ENCODE data around the gene NFATC2. TPM values are rescaled to one million over a fixed set of nuclear protein-coding genes. Genes with fewer than 3 reads are reported as not detected.
A peak's percentile ranks its signal among the peaks of the same experiment; 100 is the strongest.
"Not testable (repeated sequence)": the region's sequence is repeated elsewhere in the genome, so short reads cannot be mapped to it uniquely, and the experiment has no call there.

NFATC2 gene
- total RNA-seq, 2 donors from 2014 or later: 29.4 to 41.1 TPM

DNA sequence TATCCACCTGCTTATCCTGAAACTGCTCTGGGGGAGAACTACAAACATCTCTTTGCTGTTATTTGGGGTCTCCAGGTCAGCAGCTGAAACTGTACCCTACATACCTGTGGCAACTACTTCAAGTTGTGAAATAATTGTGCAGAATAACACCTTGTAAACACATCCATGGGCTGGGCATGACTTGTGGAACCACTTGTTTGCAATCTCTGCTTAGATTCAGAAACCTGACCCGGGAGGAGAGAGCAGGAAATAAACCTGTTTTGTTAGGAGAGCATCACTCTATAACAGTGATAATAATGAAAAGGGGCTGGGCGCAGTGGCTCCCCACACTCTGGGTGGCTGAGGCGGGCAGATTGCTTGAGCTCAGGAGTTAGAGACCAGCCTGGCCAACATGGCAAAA, 183.1 kb downstream of the NFATC2 start:
- H3K4me1 Mint-ChIP-seq: no peaks in the 10 kb centered on the region

DNA sequence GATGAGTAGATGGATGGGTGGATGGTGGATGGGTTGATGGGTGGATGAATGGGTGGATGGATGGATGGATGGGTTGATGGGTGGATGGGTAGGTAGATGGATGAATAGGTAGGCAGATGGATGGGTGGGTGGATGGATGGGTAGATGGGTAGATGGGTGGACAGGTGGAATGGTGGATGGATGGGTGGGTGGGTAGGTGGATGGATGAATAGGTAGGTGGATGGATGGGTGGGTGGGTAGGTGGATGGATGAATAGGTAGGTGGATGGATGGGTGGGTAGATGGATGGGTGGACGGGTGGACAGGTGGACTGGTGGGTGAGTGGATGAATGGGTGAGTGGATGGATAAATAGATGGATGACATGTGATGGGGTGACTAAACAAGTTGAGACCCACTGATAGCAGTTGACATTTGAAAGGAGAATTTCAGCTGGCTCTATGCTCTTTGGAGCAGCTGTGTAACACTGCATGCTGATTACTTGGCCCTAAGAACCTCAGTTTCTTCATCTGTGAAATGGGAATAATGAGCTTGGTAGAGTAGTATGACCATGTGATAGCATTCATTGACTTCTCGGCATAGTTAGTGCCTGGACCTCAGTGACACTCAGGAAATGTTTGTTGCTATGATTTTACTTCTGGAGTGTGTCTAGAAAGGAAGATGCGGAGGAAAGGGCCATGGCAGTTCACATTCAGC, 184.3 kb downstream of the NFATC2 start:
- no peak overlapping the region for H3K4me3 Mint-ChIP-seq
- no peak overlapping the region for H3K27ac Mint-ChIP-seq
- peaks cover 8% of the 10 kb centered on the region for H3K9me3 Mint-ChIP-seq
- H3K36me3 Mint-ChIP-seq (ENCODE audit: low read depth): no peaks in the 10 kb centered on the region
- ATAC-seq (replicated peaks): no peak
- peaks cover 4% of the 10 kb centered on the region for H3K27me3 Mint-ChIP-seq
- no peaks in the 10 kb centered on the region for H3K4me1 Mint-ChIP-seq

More for the DNA sequence above, 183.1 kb downstream of the NFATC2 start:
- peaks cover 13% of the 10 kb centered on the region for H3K9me3 Mint-ChIP-seq
- H3K36me3 Mint-ChIP-seq (ENCODE audit: low read depth): no peaks in the 10 kb centered on the region
- no peak for ATAC-seq (replicated peaks)
- no peak overlapping the region for H3K4me3 Mint-ChIP-seq
- peaks cover 4% of the 10 kb centered on the region for H3K27me3 Mint-ChIP-seq
- H3K27ac Mint-ChIP-seq: no peak overlapping the region

DNA sequence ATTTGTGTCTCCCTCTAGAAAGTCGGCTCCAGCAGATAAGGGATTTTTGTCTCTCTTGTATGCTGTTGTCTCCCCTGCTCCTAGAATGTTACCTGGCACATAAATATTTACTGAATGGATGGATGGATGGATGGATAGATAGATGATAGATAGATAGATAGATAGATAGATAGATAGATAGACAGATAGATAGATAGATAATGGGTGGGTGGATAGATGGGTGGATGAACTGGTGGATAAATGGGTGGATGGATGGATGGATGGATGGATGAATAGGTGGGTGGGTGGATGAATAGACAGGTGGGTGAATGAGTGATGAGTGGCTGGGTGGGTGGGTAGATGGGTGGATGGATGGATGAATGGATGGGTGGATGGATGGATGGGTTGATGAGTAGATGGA, 185.0 kb downstream of the NFATC2 start:
- H3K27ac Mint-ChIP-seq: no peak overlapping the region
- ATAC-seq (replicated peaks): no peak
- peaks cover 5% of the 10 kb centered on the region for H3K9me3 Mint-ChIP-seq
- H3K36me3 Mint-ChIP-seq (ENCODE audit: low read depth): no peaks in the 10 kb centered on the region
- no peaks in the 10 kb centered on the region for H3K4me1 Mint-ChIP-seq
- H3K4me3 Mint-ChIP-seq: no peak overlapping the region
- peaks cover 4% of the 10 kb centered on the region for H3K27me3 Mint-ChIP-seq

DNA sequence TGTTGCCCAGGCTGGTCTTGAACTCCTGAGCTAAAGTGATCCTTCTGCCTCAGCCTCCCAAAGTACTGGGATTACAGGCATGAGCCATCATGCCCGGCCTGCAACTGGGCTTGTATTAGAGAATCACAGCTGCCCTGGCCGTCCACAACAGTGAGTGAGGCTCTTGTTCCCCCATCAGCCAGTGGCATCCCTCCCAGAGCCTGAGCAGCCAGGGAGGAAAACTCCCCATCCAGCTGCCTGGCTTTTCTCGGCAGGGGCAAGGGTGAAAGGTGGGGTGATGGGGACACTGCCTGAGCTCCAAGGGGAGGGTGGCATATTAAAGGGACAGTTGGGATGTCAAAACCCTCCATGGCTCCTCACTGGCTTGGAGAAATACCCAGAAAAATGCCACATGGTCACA, 185.6 kb downstream of the NFATC2 start:
- H3K36me3 Mint-ChIP-seq (ENCODE audit: low read depth): no peaks in the 10 kb centered on the region
- H3K9me3 Mint-ChIP-seq: peaks cover 5% of the 10 kb centered on the region
- ATAC-seq (replicated peaks): no peak
- H3K4me3 Mint-ChIP-seq: no peak overlapping the region
- H3K27me3 Mint-ChIP-seq: peaks cover 4% of the 10 kb centered on the region
- no peaks in the 10 kb centered on the region for H3K4me1 Mint-ChIP-seq
- no peak overlapping the region for H3K27ac Mint-ChIP-seq

DNA sequence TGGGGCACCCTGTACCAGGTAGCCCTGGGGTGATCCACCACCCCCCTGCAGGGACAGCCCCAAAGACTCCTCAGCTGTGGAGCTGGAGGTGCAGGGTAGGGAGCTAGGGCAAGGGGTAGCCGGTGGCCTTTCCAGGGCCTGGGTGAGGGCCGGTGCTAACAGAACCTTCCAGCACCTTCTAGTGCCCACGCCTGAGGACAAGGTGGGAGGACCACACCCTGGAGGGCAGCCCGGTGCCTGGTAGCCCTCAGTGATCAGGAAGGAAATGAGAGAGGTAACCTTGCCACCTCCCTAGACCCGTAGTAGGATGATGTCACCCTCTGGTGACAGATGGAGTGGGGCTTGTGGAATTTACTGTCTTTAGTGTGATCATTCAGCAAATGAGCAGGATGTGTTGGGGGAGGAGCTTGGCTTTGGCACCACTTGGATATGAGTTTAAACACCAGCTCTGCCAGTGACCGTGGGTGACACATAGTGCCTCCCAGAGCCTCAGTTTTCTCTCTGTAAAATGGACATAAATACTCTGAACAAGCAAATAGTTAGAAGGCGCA, 187.7 kb downstream of the NFATC2 start:
- Mint-ChIP-seq H3K27me3 (peaks cover 4% of the 10 kb centered on the region), H3K4me1 (no peaks in the 10 kb centered on the region), H3K36me3 (ENCODE audit: low read depth) (no peaks in the 10 kb centered on the region), H3K27ac (no peak overlapping the region), H3K4me3 (no peak overlapping the region), H3K9me3 (peaks cover 5% of the 10 kb centered on the region)
- peak; percentile 23 for ATAC-seq (replicated peaks)

DNA sequence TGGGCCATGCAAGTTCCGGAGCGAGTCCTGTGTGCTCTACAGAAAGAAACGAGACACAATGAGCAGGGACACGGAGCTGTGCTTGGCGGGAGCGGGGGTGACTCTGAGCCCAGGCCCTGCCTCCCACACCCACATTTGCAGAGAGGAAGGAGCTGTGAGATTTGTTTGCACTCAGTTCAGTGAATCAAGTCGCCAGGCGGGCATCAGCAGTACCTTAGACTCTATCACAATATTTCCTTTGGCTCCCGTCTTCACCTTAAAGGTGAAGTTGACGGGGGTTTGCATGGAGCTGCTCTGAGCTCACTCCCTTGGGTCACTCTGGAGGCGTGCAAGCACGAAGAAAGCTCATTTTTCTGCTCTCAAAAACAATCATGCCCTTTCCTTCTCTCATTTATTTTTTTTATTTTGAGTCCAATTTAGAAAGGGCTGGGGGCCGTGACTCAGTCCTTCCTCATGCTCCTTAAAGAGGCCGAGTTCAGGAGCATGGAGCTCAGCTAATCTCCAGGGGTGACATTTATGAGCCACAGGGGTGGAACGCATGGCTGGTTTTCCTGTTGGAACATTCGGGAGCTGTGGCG, 188.2 kb downstream of the NFATC2 start:
- Mint-ChIP-seq H3K27me3 (peaks cover 4% of the 10 kb centered on the region), H3K36me3 (ENCODE audit: low read depth) (no peaks in the 10 kb centered on the region), H3K27ac (no peak overlapping the region), H3K4me1 (no peaks in the 10 kb centered on the region), H3K4me3 (no peak overlapping the region), H3K9me3 (peaks cover 5% of the 10 kb centered on the region)
- ATAC-seq (replicated peaks): no peak

DNA sequence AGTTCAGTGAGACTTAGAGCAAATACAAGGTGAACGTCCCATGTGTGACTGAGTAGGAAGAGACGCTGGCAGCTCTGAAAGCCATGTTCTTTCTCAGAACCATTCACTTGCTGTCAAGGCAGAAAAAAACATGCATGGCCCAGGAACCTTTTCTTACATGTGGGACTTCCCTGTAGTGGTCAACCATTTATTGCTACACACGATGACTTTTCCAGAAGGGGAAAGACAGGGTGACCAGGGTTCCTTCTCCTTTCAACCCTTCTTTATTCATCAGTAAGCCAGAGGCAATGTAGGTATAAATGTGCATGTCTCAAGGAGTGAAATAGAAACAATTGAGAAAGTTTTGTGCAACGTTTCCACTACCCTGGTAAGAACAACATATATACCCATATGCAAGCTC, 189.0 kb downstream of the NFATC2 start:
- H3K4me1 Mint-ChIP-seq: no peaks in the 10 kb centered on the region
- peaks cover 5% of the 10 kb centered on the region for H3K9me3 Mint-ChIP-seq

DNA sequence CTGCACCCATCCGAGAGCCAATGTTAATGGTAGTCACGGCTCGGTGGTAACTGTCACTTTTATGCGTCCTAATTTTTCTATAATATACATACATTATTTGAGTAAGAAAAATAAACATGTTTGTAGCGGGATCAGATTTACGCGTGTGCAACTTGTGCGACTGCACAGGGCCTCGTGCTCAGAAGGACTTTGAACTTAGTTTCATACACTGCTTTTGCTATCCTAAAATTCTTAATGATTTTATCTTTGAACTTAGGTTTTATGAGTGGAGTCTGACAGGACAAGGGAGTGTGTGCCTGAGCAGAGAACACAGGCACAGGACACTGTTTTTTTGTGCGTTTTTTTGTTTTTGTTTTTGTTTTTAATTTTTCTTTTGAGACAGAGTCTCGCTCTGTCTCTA, 189.7 kb downstream of the NFATC2 start:
- no peak for ATAC-seq (replicated peaks)
- Mint-ChIP-seq H3K36me3 (ENCODE audit: low read depth) (no peaks in the 10 kb centered on the region), H3K27ac (no peak overlapping the region), H3K4me3 (no peak overlapping the region), H3K4me1 (no peaks in the 10 kb centered on the region), H3K9me3 (peaks cover 5% of the 10 kb centered on the region), H3K27me3 (peaks cover 4% of the 10 kb centered on the region)

More for the DNA sequence above, 189.0 kb downstream of the NFATC2 start:
- Mint-ChIP-seq H3K27ac (no peak overlapping the region), H3K36me3 (ENCODE audit: low read depth) (no peaks in the 10 kb centered on the region), H3K4me3 (no peak overlapping the region), H3K27me3 (peaks cover 4% of the 10 kb centered on the region)
- ATAC-seq (replicated peaks): no peak

DNA sequence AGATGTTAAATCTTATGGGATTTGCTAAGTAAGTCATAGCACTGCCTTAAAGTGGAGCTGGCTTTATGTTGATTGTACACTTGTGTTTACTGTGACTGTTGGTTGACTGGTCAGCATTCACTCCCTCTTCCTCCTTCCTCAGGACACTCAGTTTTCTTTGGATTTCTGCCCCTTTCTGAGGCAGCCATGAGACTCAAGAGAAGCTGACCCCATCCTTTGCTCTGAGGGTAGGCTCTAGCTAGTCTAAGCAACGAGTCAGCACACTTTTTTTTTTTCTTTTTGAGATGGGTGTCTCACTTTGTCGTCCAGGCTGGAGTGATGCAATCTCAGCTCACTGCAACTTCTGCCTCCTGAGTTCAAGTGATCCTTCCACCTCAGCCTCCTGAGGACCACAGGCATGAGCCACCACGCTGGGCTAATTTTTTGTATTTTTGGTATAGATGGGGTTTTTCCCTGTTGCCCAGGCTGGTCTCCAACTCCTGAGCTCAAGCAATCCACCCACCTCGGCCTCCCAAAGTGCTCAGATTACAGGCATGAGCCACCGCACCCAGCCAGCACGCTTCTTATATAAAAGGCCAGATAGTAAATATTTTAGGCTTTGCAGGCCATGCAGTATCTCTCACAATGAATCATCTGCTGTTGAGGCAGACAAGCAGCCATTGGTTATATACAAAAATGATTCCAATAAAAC, 191.4 kb downstream of the NFATC2 start:
- no peaks in the 10 kb centered on the region for H3K36me3 Mint-ChIP-seq (ENCODE audit: low read depth)
- ATAC-seq (replicated peaks): no peak
- H3K27ac Mint-ChIP-seq: no peak overlapping the region

DNA sequence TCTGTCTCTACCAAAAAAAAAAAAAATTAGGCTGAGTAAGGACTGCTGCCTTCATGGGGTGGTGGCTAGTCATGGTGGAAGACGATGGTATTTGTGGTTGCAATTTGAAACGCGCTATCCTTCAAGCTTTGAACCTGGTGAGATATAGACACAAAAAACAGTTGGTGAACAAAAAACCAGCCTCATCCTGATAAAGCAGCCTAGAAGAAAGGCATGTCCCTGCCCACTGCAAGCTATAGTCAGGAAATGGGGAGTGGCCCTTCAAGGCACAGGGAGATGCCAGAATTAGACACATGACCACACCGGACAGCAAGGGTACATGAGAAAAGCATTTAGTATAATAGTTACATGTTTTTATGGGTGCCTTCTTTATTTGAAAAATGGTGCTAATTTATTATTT, 193.6 kb downstream of the NFATC2 start:
- Mint-ChIP-seq H3K4me1 (no peaks in the 10 kb centered on the region), H3K36me3 (ENCODE audit: low read depth) (no peaks in the 10 kb centered on the region), H3K4me3 (no peak overlapping the region), H3K27ac (no peak overlapping the region), H3K9me3 (no peaks in the 10 kb centered on the region), H3K27me3 (peaks cover 2% of the 10 kb centered on the region)
- ATAC-seq (replicated peaks): no peak

More for the DNA sequence above, 191.4 kb downstream of the NFATC2 start:
- no peaks in the 10 kb centered on the region for H3K9me3 Mint-ChIP-seq
- H3K4me3 Mint-ChIP-seq: no peak overlapping the region
- H3K27me3 Mint-ChIP-seq: no peaks in the 10 kb centered on the region
- no peaks in the 10 kb centered on the region for H3K4me1 Mint-ChIP-seq

DNA sequence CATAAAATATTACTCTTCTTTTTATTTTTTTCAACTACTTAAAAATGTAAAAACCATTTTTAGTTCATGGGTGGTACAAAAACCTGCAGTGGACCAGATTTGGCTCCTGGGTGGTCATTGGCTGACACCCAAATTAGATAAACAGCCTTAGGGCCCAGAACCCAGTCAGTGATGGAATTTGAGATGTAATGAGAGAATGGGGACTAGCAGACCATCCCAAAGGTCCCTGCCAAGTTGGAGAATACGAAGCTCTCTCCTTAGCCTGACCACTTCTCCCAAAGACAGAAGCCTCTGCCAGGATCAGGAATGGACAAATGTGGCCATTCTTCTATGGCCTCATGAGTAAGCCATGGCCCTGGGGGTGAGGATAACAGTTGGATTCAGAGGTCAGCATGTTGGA, 194.7 kb downstream of the NFATC2 start:
- no peaks in the 10 kb centered on the region for H3K4me1 Mint-ChIP-seq
- H3K27me3 Mint-ChIP-seq: peaks cover 4% of the 10 kb centered on the region
- H3K36me3 Mint-ChIP-seq (ENCODE audit: low read depth): no peaks in the 10 kb centered on the region
- no peaks in the 10 kb centered on the region for H3K9me3 Mint-ChIP-seq
- no peak for ATAC-seq (replicated peaks)
- H3K4me3 Mint-ChIP-seq: no peak overlapping the region
- no peak overlapping the region for H3K27ac Mint-ChIP-seq

DNA sequence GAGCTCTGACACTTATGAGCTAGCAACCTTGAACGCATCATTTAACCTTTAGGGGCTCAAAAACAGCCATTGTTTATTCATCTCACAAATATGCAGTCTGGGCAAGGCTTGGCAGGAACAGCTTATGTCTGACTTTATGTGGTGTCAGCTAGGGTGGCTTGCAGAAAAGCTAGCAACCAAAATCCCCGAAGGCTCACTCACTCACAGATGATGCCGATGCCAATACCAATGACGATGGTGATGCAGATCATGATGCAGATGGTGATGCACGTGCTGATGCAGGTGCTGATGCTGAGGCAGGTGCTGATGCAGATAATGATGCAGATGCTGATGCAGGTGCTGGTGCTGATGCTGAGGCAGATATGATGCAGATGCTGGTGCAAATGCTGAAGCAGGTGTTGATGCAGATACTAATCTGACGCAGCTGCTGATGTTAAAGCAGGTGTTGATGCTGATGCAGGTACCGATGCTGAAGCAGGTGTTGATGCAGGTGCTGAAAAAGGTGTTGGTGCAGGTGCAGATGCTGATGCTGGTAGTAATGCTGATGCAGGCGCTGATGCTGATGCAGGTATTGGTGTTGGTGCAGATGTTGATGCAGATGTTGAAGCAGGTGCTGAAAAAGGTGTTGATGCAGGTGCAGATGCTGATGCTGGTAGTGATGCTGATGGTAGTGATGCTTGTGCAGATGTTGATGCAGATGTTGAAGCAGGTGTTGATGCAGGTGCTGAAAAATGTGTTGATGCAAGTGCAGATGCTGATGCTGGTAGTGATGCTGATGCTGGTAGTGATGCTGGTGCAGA, 195.6 kb downstream of the NFATC2 start:
- no peaks in the 10 kb centered on the region for H3K9me3 Mint-ChIP-seq

DNA sequence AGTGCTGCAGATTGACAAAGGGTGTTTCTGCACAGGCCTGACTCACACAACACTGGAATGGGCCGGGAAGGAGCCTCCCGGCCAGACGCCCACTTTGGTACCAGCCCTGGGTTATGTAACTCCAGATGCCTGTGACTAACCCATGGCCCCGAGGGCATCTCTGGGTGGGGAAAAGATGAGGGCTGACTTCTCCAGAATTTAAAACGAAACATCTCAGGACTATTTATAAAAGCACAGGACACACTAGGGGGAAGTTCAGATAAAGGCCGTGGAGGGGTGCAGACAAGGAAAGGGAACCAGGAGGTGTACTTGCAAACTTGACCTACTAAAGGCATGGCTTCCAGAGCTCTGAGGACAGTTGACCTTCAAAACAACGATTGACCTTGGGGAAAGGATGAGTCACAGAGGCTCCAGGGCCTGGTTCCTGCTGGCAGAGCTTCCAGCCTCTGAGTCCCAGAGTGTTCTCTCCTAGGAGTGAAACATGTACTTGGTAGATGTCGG, 196.9 kb downstream of the NFATC2 start:
- Mint-ChIP-seq H3K9me3 (no peaks in the 10 kb centered on the region), H3K4me3 (no peak overlapping the region), H3K27ac (no peak overlapping the region), H3K36me3 (ENCODE audit: low read depth) (no peaks in the 10 kb centered on the region), H3K27me3 (peaks cover 4% of the 10 kb centered on the region), H3K4me1 (no peaks in the 10 kb centered on the region)
- no peak for ATAC-seq (replicated peaks)

More for the DNA sequence above, 195.6 kb downstream of the NFATC2 start:
- H3K4me3 Mint-ChIP-seq: no peak overlapping the region
- no peaks in the 10 kb centered on the region for H3K36me3 Mint-ChIP-seq (ENCODE audit: low read depth)
- H3K4me1 Mint-ChIP-seq: no peaks in the 10 kb centered on the region
- H3K27me3 Mint-ChIP-seq: peaks cover 4% of the 10 kb centered on the region
- ATAC-seq (replicated peaks): no peak
- no peak overlapping the region for H3K27ac Mint-ChIP-seq

DNA sequence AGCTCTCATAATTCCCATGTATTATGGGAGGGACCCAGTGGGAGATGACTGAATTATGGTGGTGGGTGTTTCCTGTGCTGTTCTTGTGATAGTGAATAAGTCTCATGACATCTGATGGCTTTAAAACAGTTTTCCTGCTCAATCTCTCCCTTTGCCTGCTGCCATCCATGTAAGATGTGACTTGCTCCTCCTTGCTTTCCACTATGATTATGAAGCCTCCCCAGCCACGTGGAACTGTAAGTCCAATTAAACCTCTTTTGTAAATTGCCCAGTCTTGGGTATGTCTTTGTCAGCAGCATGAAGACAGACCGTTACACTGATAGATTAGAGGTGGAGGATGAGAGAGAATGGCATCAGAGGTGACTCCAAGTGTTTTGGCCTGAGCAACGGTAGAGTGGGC, 198.7 kb downstream of the NFATC2 start:
- H3K36me3 Mint-ChIP-seq (ENCODE audit: low read depth); H3K9me3 Mint-ChIP-seq; H3K4me1 Mint-ChIP-seq; H3K27me3 Mint-ChIP-seq; H3K4me3 Mint-ChIP-seq; ATAC-seq (replicated peaks); H3K27ac Mint-ChIP-seq: not testable (repeated sequence)

Measured in activated T-helper 17 cell treated with anti-CD3 and anti-CD28 coated beads, Interleukin-2, amount 50 U/mL, for 72 hours (primary cell).